IPS-18a (cell line): ENCODE results near the gene PRELP.

Experiments used
- H3K27ac ChIP-seq: one replicate; pipeline ENCODE4 v1.5.1; 2013; ENCODE audit warnings: low read length
- H3K27me3 ChIP-seq: one replicate; pipeline ENCODE4 v1.6.1; 2013; ENCODE audit warnings: mild to moderate bottlenecking, low read length; ENCODE audit not compliant: control insufficient read depth, insufficient read depth
- H3K36me3 ChIP-seq: one replicate; pipeline ENCODE4 v1.6.1; 2013; ENCODE audit warnings: low read depth, low read length; ENCODE audit not compliant: control insufficient read depth
- H3K4me1 ChIP-seq: one replicate; pipeline ENCODE4 v1.6.1; 2013; ENCODE audit warnings: low read depth, low read length; ENCODE audit not compliant: control insufficient read depth
- H3K4me3 ChIP-seq: one replicate; pipeline ENCODE4 v1.5.1; 2013; ENCODE audit warnings: low read length
- H3K9ac ChIP-seq: one replicate; pipeline ENCODE4 v1.6.1; 2013; ENCODE audit warnings: mild to moderate bottlenecking, low read length, moderate library complexity
- H3K9me3 ChIP-seq: one replicate; pipeline ENCODE4 v1.6.1; 2013; ENCODE audit warnings: low read depth, low read length; ENCODE audit not compliant: control insufficient read depth

PRELP gene

DNA sequence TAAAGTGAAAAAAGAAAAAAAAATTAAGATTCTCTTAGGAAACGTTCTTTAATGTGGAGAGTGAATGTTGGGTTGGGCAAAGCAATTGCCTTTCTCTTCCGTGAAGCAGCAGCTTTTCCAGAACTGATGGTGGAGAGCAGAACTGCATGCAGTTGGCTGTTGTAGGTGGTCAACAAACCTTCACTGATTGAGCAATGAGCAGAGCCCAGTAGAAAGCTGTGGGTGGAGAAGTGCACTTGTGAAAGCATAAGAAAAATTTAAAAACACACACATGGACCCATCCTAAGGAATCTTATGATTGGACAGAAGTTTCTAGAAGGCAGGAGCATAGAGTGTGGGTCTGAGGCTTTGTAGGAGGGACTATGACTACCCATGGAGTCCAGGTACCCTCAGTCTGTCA lies 4.5 kb downstream of the PRELP start:
- Histone ChIP-seq H3K27me3 (no peaks in the 10 kb centered on the region), H3K9me3 (no peaks in the 10 kb centered on the region), H3K36me3 (no peaks in the 10 kb centered on the region), H3K27ac (no peak overlapping the region), H3K4me3 (no peak overlapping the region), H3K4me1 (peaks cover 9% of the 10 kb centered on the region), H3K9ac (no peak overlapping the region)

DNA sequence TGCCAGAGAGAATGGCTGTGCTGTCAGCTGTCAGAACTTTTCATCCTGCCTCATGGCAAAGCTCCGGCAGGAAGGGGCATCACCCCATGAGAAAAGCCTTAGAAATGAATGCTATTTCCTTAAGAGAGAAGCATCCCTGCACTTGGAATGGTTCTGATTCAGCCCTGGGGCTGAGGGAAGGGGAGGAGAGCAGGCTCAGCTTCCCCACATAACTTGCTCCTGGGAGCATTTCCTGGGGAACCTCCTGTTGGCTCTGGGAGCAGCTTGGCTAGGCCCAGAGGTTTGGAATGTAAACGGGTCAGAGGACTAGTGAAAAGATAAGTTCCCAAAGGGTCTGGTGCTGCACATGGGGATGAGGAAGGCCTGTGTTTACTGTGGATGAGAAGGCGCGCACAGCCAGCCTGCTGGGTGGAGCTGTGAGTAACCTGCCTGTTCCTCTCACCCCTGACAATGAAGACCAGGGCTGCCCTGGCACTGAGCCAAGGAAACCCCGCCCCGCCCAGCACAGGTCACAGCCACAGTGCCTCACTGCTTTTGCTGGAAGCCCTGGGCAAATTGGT lies 5.0 kb downstream of the PRELP start:
- Histone ChIP-seq H3K9ac (no peak overlapping the region), H3K27ac (no peak overlapping the region), H3K27me3 (no peaks in the 10 kb centered on the region), H3K9me3 (no peaks in the 10 kb centered on the region), H3K4me3 (no peak overlapping the region), H3K36me3 (no peaks in the 10 kb centered on the region), H3K4me1 (peaks cover 6% of the 10 kb centered on the region)

DNA sequence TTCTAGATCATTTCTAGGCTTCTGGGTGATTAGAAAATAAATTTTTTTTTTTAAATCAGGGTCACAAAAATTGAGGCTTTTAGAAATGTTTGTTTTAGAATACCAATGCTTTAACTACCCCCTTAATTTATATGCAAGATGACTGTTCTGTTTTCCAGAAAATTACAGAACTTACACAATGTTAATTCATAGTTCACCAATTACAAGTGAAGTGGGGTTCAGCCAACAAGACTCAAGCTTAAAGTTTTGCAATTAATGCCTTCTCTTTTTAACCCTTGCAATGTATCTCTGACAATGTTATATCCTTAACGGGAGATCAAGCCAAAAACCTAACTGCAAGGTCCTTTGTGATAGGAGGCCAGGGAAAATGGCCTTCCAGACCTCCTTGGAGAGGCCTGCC lies 5.6 kb downstream of the PRELP start:
- Histone ChIP-seq H3K36me3 (no peaks in the 10 kb centered on the region), H3K27me3 (no peaks in the 10 kb centered on the region), H3K4me1 (peaks cover 1% of the 10 kb centered on the region), H3K27ac (no peak overlapping the region), H3K9ac (no peak overlapping the region), H3K4me3 (no peak overlapping the region), H3K9me3 (no peaks in the 10 kb centered on the region)

GRCh38 chr1:203486618-203487370 lies 11.2 kb downstream of the PRELP start:
- no peaks in the 10 kb centered on the region for H3K27me3 ChIP-seq
- H3K27ac ChIP-seq = peak overlapping the region; percentile 21
- peaks cover 14% of the 10 kb centered on the region for H3K4me1 ChIP-seq
- H3K36me3 ChIP-seq = no peaks in the 10 kb centered on the region
- no peaks in the 10 kb centered on the region for H3K9me3 ChIP-seq
- H3K9ac ChIP-seq = peak overlapping the region; percentile 47
- H3K4me3 ChIP-seq = peak overlapping the region; percentile 55

- H3K4me3 ChIP-seq = no peak overlapping the region
- H3K27ac ChIP-seq = no peak overlapping the region
- H3K27me3 ChIP-seq = no peaks in the 10 kb centered on the region
- no peaks in the 10 kb centered on the region for H3K9me3 ChIP-seq
- H3K4me1 ChIP-seq = peaks cover 23% of the 10 kb centered on the region
- no peak overlapping the region for H3K9ac ChIP-seq
- no peaks in the 10 kb centered on the region for H3K36me3 ChIP-seq
These were observed 12.9 kb downstream of the PRELP start for GRCh38 chr1:203488539-203488938.

- no peaks in the 10 kb centered on the region for H3K36me3 ChIP-seq
- H3K27ac ChIP-seq = no peak overlapping the region
These were observed 15.0 kb downstream of the PRELP start for GRCh38 chr1:203490607-203491006.

GRCh38 chr1:203491664-203492063 lies 16.1 kb downstream of the PRELP start:
- no peaks in the 10 kb centered on the region for H3K9me3 ChIP-seq
- peak overlapping the region; percentile 7 for H3K4me3 ChIP-seq
- H3K27me3 ChIP-seq = no peaks in the 10 kb centered on the region
- H3K4me1 ChIP-seq = peaks cover 31% of the 10 kb centered on the region
- no peak overlapping the region for H3K9ac ChIP-seq
- H3K36me3 ChIP-seq = no peaks in the 10 kb centered on the region
- no peak overlapping the region for H3K27ac ChIP-seq

More at GRCh38 chr1:203490607-203491006, 15.0 kb downstream of the PRELP start:
- Histone ChIP-seq H3K4me3 (no peak overlapping the region), H3K4me1 (peaks cover 31% of the 10 kb centered on the region), H3K9ac (no peak overlapping the region), H3K27me3 (no peaks in the 10 kb centered on the region), H3K9me3 (no peaks in the 10 kb centered on the region)

- H3K27ac ChIP-seq = no peak overlapping the region
- no peaks in the 10 kb centered on the region for H3K9me3 ChIP-seq
- no peaks in the 10 kb centered on the region for H3K27me3 ChIP-seq
- H3K36me3 ChIP-seq = no peaks in the 10 kb centered on the region
- H3K4me3 ChIP-seq = peak overlapping the region; percentile 7
- peaks cover 27% of the 10 kb centered on the region for H3K4me1 ChIP-seq
- H3K9ac ChIP-seq = no peak overlapping the region
These were observed 16.6 kb downstream of the PRELP start for GRCh38 chr1:203492082-203492747.

DNA sequence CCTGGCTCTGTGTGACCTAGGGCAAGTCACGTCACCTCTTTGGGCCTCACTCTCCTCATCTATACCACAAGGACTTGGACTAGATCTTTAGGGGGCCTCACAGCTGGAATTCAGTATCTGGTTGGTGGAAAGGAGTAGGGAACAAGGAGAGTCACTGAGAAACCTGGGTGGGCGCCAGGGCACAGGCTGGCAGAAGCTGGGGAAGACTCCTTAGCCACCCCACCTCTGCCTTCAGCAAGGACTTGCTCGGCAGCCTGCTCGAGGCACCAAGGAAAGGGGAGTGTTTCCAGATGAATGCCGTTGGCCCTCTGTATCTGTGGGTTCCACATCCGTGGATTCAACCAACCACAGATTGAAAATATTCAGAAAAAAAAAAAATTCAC lies 17.1 kb downstream of the PRELP start:
- Histone ChIP-seq H3K27ac (no peak overlapping the region), H3K4me1 (peaks cover 26% of the 10 kb centered on the region), H3K9me3 (no peaks in the 10 kb centered on the region), H3K36me3 (no peaks in the 10 kb centered on the region), H3K4me3 (no peak overlapping the region), H3K27me3 (no peaks in the 10 kb centered on the region), H3K9ac (no peak overlapping the region)

DNA sequence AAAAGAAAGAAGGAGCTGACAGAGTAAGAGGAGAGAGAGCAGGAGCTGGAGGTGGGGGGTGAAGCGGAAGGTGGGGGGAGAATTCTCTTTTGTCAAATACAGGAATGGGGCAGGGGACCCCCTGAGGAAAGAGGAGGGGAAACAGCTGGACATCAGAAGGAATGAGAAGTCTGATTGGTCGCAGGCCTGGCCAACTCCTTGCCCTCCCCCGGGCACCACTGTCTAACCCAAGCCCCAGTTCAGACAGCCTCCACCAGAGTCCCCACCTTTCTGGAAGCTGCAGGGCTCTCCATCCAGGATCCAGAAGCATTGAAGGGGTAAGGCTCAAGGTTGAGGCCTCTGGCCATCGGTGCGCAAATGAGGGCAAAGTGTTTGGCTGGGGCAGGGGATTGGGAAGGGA lies 18.3 kb downstream of the PRELP start, which contains the start of gene OPTC:
Gene OPTC (plus strand): TSS at position 253 of the 400 bp plus-strand sequence. CDS start 1,853 bp downstream, outside the sequence.
- H3K9me3 ChIP-seq = no peaks in the 10 kb centered on the region
- H3K4me3 ChIP-seq = no peak within 1 kb of the TSS
- H3K9ac ChIP-seq = no peak within 1 kb of the TSS

GRCh38 chr1:203495845-203496244 lies 20.2 kb downstream of the PRELP start:
- no peak overlapping the region for H3K9ac ChIP-seq
- peaks cover 25% of the 10 kb centered on the region for H3K4me1 ChIP-seq
- H3K9me3 ChIP-seq = no peaks in the 10 kb centered on the region
- H3K27ac ChIP-seq = no peak overlapping the region
- H3K27me3 ChIP-seq = no peaks in the 10 kb centered on the region
- H3K36me3 ChIP-seq = no peaks in the 10 kb centered on the region
- no peak overlapping the region for H3K4me3 ChIP-seq

More for the DNA sequence above, 18.3 kb downstream of the PRELP start, which contains the start of gene OPTC:
- no peaks in the 10 kb centered on the region for H3K27me3 ChIP-seq
- H3K36me3 ChIP-seq = no peaks in the 10 kb centered on the region
- H3K4me1 ChIP-seq = peaks cover 26% of the 10 kb centered on the region
- no peak within 1 kb of the TSS for H3K27ac ChIP-seq
